H9 (cell line): ENCODE measurements around the gene MMP25. TPM values are rescaled to one million over a fixed set of nuclear protein-coding genes. Genes with fewer than 3 reads are reported as not detected.
A peak's percentile ranks its signal among the peaks of the same experiment; 100 is the strongest.
"Not testable (repeated sequence)": the region's sequence is repeated elsewhere in the genome, so short reads cannot be mapped to it uniquely, and the experiment has no call there.

Experiments used
- DNase-seq: peaks from one replicate; pipeline ENCODE4 v3.0.0-alpha.2; 2017
- H2AFZ ChIP-seq: one replicate; pipeline ENCODE4 v1.6.1; 2013; ENCODE audit warnings: mild to moderate bottlenecking, low read length, control low read depth, moderate library complexity
- H2AK5ac ChIP-seq: 2 replicates; pipeline ENCODE4 v1.6.1; 2013; ENCODE audit warnings: low read length, control low read depth, mixed read lengths; ENCODE audit not compliant: insufficient read length
- H2BK120ac ChIP-seq: one replicate; pipeline ENCODE4 v1.6.1; 2013; ENCODE audit warnings: low read depth, mild to moderate bottlenecking, low read length, control low read depth, inconsistent platforms; ENCODE audit not compliant: poor library complexity, severe bottlenecking
- H2BK12ac ChIP-seq: 2 replicates; pipeline ENCODE4 v1.6.1; 2013; ENCODE audit warnings: low read length, control low read depth, mixed read lengths, low read depth; ENCODE audit not compliant: insufficient read length
- H2BK15ac ChIP-seq: 2 replicates; pipeline ENCODE4 v1.6.1; 2013; ENCODE audit warnings: low read depth, low read length, control low read depth
- H2BK20ac ChIP-seq: one replicate; pipeline ENCODE4 v1.6.1; 2013; ENCODE audit warnings: low read depth, mild to moderate bottlenecking, low read length, control low read depth, inconsistent platforms; ENCODE audit not compliant: poor library complexity, severe bottlenecking
- H2BK5ac ChIP-seq: 2 replicates; pipeline ENCODE4 v1.6.1; 2013; ENCODE audit warnings: low read length, control low read depth, mixed read lengths; ENCODE audit not compliant: insufficient read length
- H3K14ac ChIP-seq: 2 replicates; pipeline ENCODE4 v1.6.1; 2013; ENCODE audit warnings: low read length, control low read depth; ENCODE audit not compliant: insufficient read depth
- H3K18ac ChIP-seq: 2 replicates; pipeline ENCODE4 v1.6.1; 2013; ENCODE audit warnings: low read depth, mild to moderate bottlenecking, mixed read lengths, low read length, control low read depth; ENCODE audit not compliant: insufficient read length
- H3K23ac ChIP-seq: 2 replicates; pipeline ENCODE4 v1.6.1; 2013; ENCODE audit warnings: low read length, control low read depth, mixed read lengths, low read depth; ENCODE audit not compliant: insufficient read length
- H3K23me2 ChIP-seq: 2 replicates; pipeline ENCODE4 v1.6.1; 2013; ENCODE audit warnings: low read depth, mild to moderate bottlenecking, mixed read lengths, low read length, control low read depth; ENCODE audit not compliant: insufficient read length, poor library complexity, severe bottlenecking
- H3K27ac ChIP-seq: 2 replicates; pipeline ENCODE4 v1.5.1; 2013; ENCODE audit warnings: low read length, control low read depth, mixed read lengths, low read depth; ENCODE audit not compliant: insufficient read length
- H3K27me3 ChIP-seq: 2 replicates; pipeline ENCODE4 v1.6.1; 2013; ENCODE audit warnings: low read length, control low read depth, inconsistent platforms; ENCODE audit not compliant: insufficient read depth
- H3K4ac ChIP-seq: 2 replicates; pipeline ENCODE4 v1.6.1; 2013; ENCODE audit warnings: low read depth, mild to moderate bottlenecking, control low read depth, inconsistent platforms, low read length, moderate library complexity
- H3K4me1 ChIP-seq: 2 replicates; pipeline ENCODE4 v1.6.1; 2013; ENCODE audit warnings: low read length, control low read depth, inconsistent platforms; ENCODE audit not compliant: insufficient read depth
- H3K4me2 ChIP-seq: 2 replicates; pipeline ENCODE4 v1.6.1; 2013; ENCODE audit warnings: low read length, control low read depth, mixed read lengths; ENCODE audit not compliant: insufficient read length, insufficient read depth
- H3K56ac ChIP-seq: 2 replicates; pipeline ENCODE4 v1.6.1; 2013; ENCODE audit warnings: low read depth, mild to moderate bottlenecking, mixed read lengths, low read length, control low read depth; ENCODE audit not compliant: insufficient read length
- H3K79me1 ChIP-seq: 2 replicates; pipeline ENCODE4 v1.6.1; 2013; ENCODE audit warnings: low read depth, mild to moderate bottlenecking, moderate library complexity, low read length, control low read depth, inconsistent platforms; ENCODE audit not compliant: insufficient read depth, poor library complexity, severe bottlenecking
- H3K79me2 ChIP-seq: 2 replicates; pipeline ENCODE4 v1.6.1; 2013; ENCODE audit warnings: low read length, control low read depth, inconsistent platforms; ENCODE audit not compliant: insufficient read depth
- H3K9ac ChIP-seq: 2 replicates; pipeline ENCODE4 v1.6.1; 2013; ENCODE audit warnings: low read length, control low read depth, mixed read lengths; ENCODE audit not compliant: insufficient read length; ENCODE audit errors: extremely low read depth
- H3K9me3 ChIP-seq: one replicate; pipeline ENCODE4 v1.6.1; 2013; ENCODE audit warnings: low read depth, low read length, inconsistent platforms; ENCODE audit not compliant: control insufficient read depth
- H3T11ph ChIP-seq: one replicate; pipeline ENCODE4 v1.6.1; 2013; ENCODE audit warnings: mild to moderate bottlenecking, low read length, control low read depth, inconsistent platforms
- H4K20me1 ChIP-seq: one replicate; pipeline ENCODE4 v1.6.1; 2013; ENCODE audit not compliant: control insufficient read depth, insufficient read length, insufficient read depth
- H4K5ac ChIP-seq: 2 replicates; pipeline ENCODE4 v1.6.1; 2013; ENCODE audit warnings: low read depth, mild to moderate bottlenecking, mixed read lengths, low read length, control low read depth; ENCODE audit not compliant: insufficient read length
- H4K8ac ChIP-seq: replicated peaks from 2 replicates; pipeline ENCODE4 v1.6.1; 2013; ENCODE audit warnings: low read length, control low read depth, mixed read lengths, low read depth; ENCODE audit not compliant: insufficient read length
- H4K91ac ChIP-seq: 2 replicates; pipeline ENCODE4 v1.6.1; 2013; ENCODE audit warnings: low read depth, mild to moderate bottlenecking, moderate library complexity, mixed read lengths, low read length, control low read depth; ENCODE audit not compliant: insufficient read length
- H3K27ac Mint-ChIP-seq, 3 experiments: 2 replicates in 2 of 3; 3 replicates in 1 of 3; pipeline ENCODE4 v1.8.0; 2020 to 2021; ENCODE audit warnings: mixed read lengths in 3 of 3, mild to moderate bottlenecking in 1 of 3, moderate library complexity in 1 of 3
- H3K27me3 Mint-ChIP-seq: 2 replicates; pipeline ENCODE4 v1.8.0; 2021; ENCODE audit warnings: low read depth, mild to moderate bottlenecking, moderate library complexity, mixed read lengths
- H3K36me3 Mint-ChIP-seq, 3 experiments: 2 replicates in 2 of 3; 3 replicates in 1 of 3; pipeline ENCODE4 v1.8.0; 2020 to 2021; ENCODE audit warnings: low read depth in 3 of 3, mixed read lengths in 3 of 3; ENCODE audit not compliant: insufficient read depth in 1 of 3
- H3K4me1 Mint-ChIP-seq, 2 experiments: 2 replicates each; pipeline ENCODE4 v1.8.0; 2020; ENCODE audit warnings: mixed read lengths in 2 of 2
- H3K4me3 Mint-ChIP-seq, 2 experiments: 2 replicates in 1 of 2; 3 replicates in 1 of 2; pipeline ENCODE4 v1.8.0; 2020 to 2021; ENCODE audit warnings: mild to moderate bottlenecking in 2 of 2, mixed read lengths in 2 of 2, moderate library complexity in 1 of 2
- H3K9me3 Mint-ChIP-seq, 2 experiments: 2 replicates in 1 of 2; 3 replicates in 1 of 2; pipeline ENCODE4 v1.8.0; 2020; ENCODE audit warnings: mild to moderate bottlenecking in 2 of 2, mixed read lengths in 2 of 2, moderate library complexity in 1 of 2
- CTCF ChIP-seq: fragments of 200-600 bp; sonication (generic); conservative IDR thresholded peaks from 3 replicates; pipeline ENCODE4 v1.8.0; 2021; ENCODE audit warnings: antibody characterized with exemption, mild to moderate bottlenecking
- WGBS: extraction: QIAGEN DNeasy Blood & Tissue Kit; methylation state at CpG from one replicate; pipeline ENCODE4 v1.1.7; 2013; ENCODE audit warnings: missing lambda C conversion rate, low lambda C conversion rate, mixed read lengths; ENCODE audit not compliant: insufficient read length; ENCODE audit errors: extremely low coverage; 5-methylcytosine and 5-hydroxymethylcytosine counted together
- total RNA-seq: library from RNA; stranded (reverse); gene quantifications from 2 replicates; pipeline ENCODE4 v1.2.1, GENCODE V29; 2021

MMP25 gene
- total RNA-seq, 1 experiment from 2014 or later, result 13.5 TPM

- Histone ChIP-seq H3K23me2 (no peaks in the 10 kb centered on the region), H3K79me2 (no peaks in the 10 kb centered on the region), H2BK5ac (no peak overlapping the region), H3K9ac (no peak overlapping the region), H4K8ac (no peak overlapping the region), H2AFZ (no peak overlapping the region), H2AK5ac (no peak overlapping the region), H3K27me3 (no peaks in the 10 kb centered on the region), H3K4me2 (no peak overlapping the region), H3K14ac (no peak overlapping the region), H3K4ac (no peak overlapping the region), H4K5ac (no peak overlapping the region), H2BK15ac (no peak overlapping the region), H2BK12ac (no peak overlapping the region), H3K79me1 (no peaks in the 10 kb centered on the region), H2BK20ac (no peak overlapping the region), H2BK120ac (no peak overlapping the region), H3K18ac (no peak overlapping the region), H3K23ac (no peak overlapping the region), H3K9me3 (no peaks in the 10 kb centered on the region), H4K20me1 (no peaks in the 10 kb centered on the region), H4K91ac (no peak overlapping the region), H3K27ac (no peak overlapping the region), H3K4me1 (no peaks in the 10 kb centered on the region; the same call in 1 of the 2 replicates), H3K56ac (no peak overlapping the region), H3T11ph (no peak overlapping the region)
- no peak overlapping the region for H3K27ac Mint-ChIP-seq
- WGBS, result no CpG with 5 or more reads among the region's 4 CpGs
- DNase-seq, result no peak
- H3K27me3 Mint-ChIP-seq, result peaks cover 9% of the 10 kb centered on the region
- TF ChIP-seq CTCF, result no peak
- peaks cover 30 to 33% of the 10 kb centered on the region in 2 experiments for H3K4me1 Mint-ChIP-seq
- H3K36me3 Mint-ChIP-seq, result no peaks in the 10 kb centered on the region; a peak in 1 of 7 replicates
- H3K9me3 Mint-ChIP-seq, result no peaks in the 10 kb centered on the region; a peak in 1 of 5 replicates
- peak overlapping the region in 1 of 2 experiments; percentile 44; a peak in 1 of 5 replicates for H3K4me3 Mint-ChIP-seq
Observed at GRCh38 chr16:3068487-3068886, 22.1 kb downstream of the MMP25 start.

GRCh38 chr16:3069146-3069545, 22.8 kb downstream of the MMP25 start:
- H3K27ac Mint-ChIP-seq, H2AFZ ChIP-seq, H3K4me1 ChIP-seq, H4K5ac ChIP-seq, H3K4me2 ChIP-seq, H3K18ac ChIP-seq, H3K79me2 ChIP-seq, H3K9me3 Mint-ChIP-seq, H2BK20ac ChIP-seq, H3K36me3 Mint-ChIP-seq, H2BK12ac ChIP-seq, H4K20me1 ChIP-seq, H3K79me1 ChIP-seq, H4K91ac ChIP-seq, H3K23me2 ChIP-seq, H3K4ac ChIP-seq, H2BK120ac ChIP-seq, H3K27ac ChIP-seq, DNase-seq, H3T11ph ChIP-seq, H2AK5ac ChIP-seq, H3K4me3 Mint-ChIP-seq, H3K23ac ChIP-seq, H3K9ac ChIP-seq, H3K27me3 ChIP-seq, H4K8ac ChIP-seq, H3K56ac ChIP-seq, H2BK5ac ChIP-seq, H2BK15ac ChIP-seq, H3K14ac ChIP-seq, H3K9me3 ChIP-seq: not testable (repeated sequence)
- H3K27me3 Mint-ChIP-seq, result peaks cover 15% of the 10 kb centered on the region
- no CpG with 5 or more reads among the region's 11 CpGs for WGBS
- H3K4me1 Mint-ChIP-seq, result peaks cover 23 to 29% of the 10 kb centered on the region in 2 experiments
